ENCODE measurements around the gene GALNT7. TPM values are rescaled to one million over a fixed set of nuclear protein-coding genes. Genes with fewer than 3 reads are reported as not detected.

Gene GALNT7
- total and polyA plus RNA-seq, 2 donors (not counting 3 experiments of a cell fraction or from before 2014, with no cell fraction given), result 19.6 to 54.6 TPM

DNA sequence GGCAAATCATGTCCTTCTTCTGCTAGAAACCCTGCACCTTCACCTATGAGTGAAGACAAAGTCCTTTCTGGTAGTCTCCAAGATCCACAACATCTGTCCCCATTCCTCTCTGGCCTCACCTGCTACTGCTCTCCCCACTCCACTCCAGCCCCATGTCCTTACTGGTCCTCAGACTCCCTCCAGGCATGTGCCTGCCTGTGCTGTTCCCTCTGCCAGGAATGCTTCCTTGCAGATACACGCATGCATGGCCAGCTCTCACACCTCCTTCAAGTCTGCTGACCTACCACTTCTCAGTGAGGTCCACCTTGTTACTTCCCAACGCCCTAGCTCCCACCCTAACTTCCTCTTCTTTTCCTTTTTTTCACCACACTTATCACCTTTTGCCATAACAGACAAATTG is 147.4 kb downstream of the GALNT7 start:
- H3K9ac ChIP-seq (replicated peaks; ENCODE audit: extremely low read depth, insufficient read depth, low read length), result no peak overlapping the region
- no peaks in the 10 kb centered on the region for H3K79me2 ChIP-seq (ENCODE audit: control insufficient read depth, insufficient read depth, low read length)
- ChIA-PET CTCF (interaction anchor here (1.0 to 3.6 kb wide), 3 partner anchors 97 to 302 kb away, joined by 3 to 58 read pairs (median 6); no protein-coding TSS in a partner anchor), POLR2A (no interaction called here)
- H4K20me1 ChIP-seq (replicated peaks; ENCODE audit: control insufficient read depth, extremely low read depth, insufficient read depth, low read length), result no peaks in the 10 kb centered on the region
- H3K36me3 ChIP-seq (ENCODE audit: control insufficient read depth in 2 of 2, extremely low read depth in 1 of 2, insufficient read depth in 2 of 2, low read length in 2 of 2), result no peaks in the 10 kb centered on the region
- intact Hi-C loops (cut with micrococcal nuclease) (no loop called here), dilution Hi-C loops (cut with MboI; ENCODE audit: extremely low pct_ligation_motif_present, low sequenced_read_pairs) (no loop called here)
- peaks cover 8% of the 10 kb centered on the region for H3K4me1 ChIP-seq (ENCODE audit: control insufficient read depth, extremely low read depth, insufficient read depth, low read length)
- H3K27me3 ChIP-seq (ENCODE audit: control insufficient read depth in 2 of 2, insufficient read depth in 2 of 2, low read length in 2 of 2), result no peaks in the 10 kb centered on the region
- no peak overlapping the region for H2AFZ ChIP-seq (ENCODE audit: low read depth, low read length)
- H3K4me3 ChIP-seq (replicated peaks in 1 of 3; ENCODE audit: insufficient read depth in 1 of 3, low read depth in 1 of 3, low read length in 3 of 3), result no peak overlapping the region
- H3K9me3 ChIP-seq (replicated peaks; ENCODE audit: control insufficient read depth, insufficient read depth, low read length), result no peaks in the 10 kb centered on the region
- DNase-seq (ENCODE audit: low read depth, low spot score), result no peak
- no peak for TF ChIP-seq MAX (IDR thresholded peaks at IDR 0.05; ENCODE audit: insufficient read depth, insufficient read length)
- no peak for TF ChIP-seq GATA2 (IDR thresholded peaks at IDR 0.05; ENCODE audit: insufficient read depth, insufficient read length, low read depth, low read length)
- TF ChIP-seq POLR2AphosphoS5 (IDR thresholded peaks at IDR 0.05; ENCODE audit: insufficient read depth, low read depth, low read length), result no peak
- TF ChIP-seq CTCF (IDR thresholded peaks at IDR 0.05; ENCODE audit: extremely low read depth in 1 of 2, insufficient read depth in 1 of 2, low read depth in 1 of 2, low read length in 2 of 2), result no peak
- TF ChIP-seq MYC (IDR thresholded peaks at IDR 0.05; ENCODE audit: low read depth, low read length), result no peak
- no peak for TF ChIP-seq FOS (IDR thresholded peaks at IDR 0.05; ENCODE audit: borderline replicate concordance, insufficient read depth, low read length)
- no peak overlapping the region for H3K4me2 ChIP-seq (ENCODE audit: insufficient read depth, low read length)
- FAIRE-seq, result no peak
- no peaks in the 10 kb centered on the region for H3K9me1 ChIP-seq (replicated peaks; ENCODE audit: control insufficient read depth, extremely low read depth, insufficient read depth, low read length)
- no TSS peak for BruUV-seq (replicated peaks)
- H3K27ac ChIP-seq (ENCODE audit: insufficient read depth, low read depth, low read length), result no peak overlapping the region

Measured in endothelial cell of umbilical vein (primary cell).